Endothelial cell of umbilical vein (primary cell): ENCODE results near the gene GGN. TPM values are rescaled to one million over a fixed set of nuclear protein-coding genes. Genes with fewer than 3 reads are reported as not detected.

ENCODE experiments used
- BruUV-seq: library from RNA; stranded (reverse); fragments of 400-500 nt; replicated peaks from 2 replicates; lab custom pipeline; 2021; lab: Mats Ljungman, UMichigan
- CTCF ChIA-PET: fragments of 300-600, 350-600 bp; sonication (Branson Sonifier 250); formaldehyde crosslinking; loops from one replicate; lab custom pipeline; 2021; ENCODE audit warnings: antibody characterized with exemption, inconsistent platforms; lab: Charles Lee
- POLR2A ChIA-PET: fragments of 300-600, 350-600 bp; sonication (Branson Sonifier 250); formaldehyde crosslinking; loops from one replicate; lab custom pipeline; 2021; ENCODE audit warnings: antibody characterized with exemption, inconsistent platforms; lab: Charles Lee
- DNase-seq: peaks from one replicate; pipeline ENCODE4 v3.0.0-alpha.2; 2011; ENCODE audit warnings: low read depth, low spot score
- FAIRE-seq: peaks from 2 replicates; lab custom pipeline; 2011; peaks lifted over from hg19 to GRCh38; lab: Jason Lieb, UNC
- H2AFZ ChIP-seq: 2 replicates; pipeline ENCODE4 v1.6.0; 2012; ENCODE audit warnings: low read depth, low read length, control low read depth, inconsistent platforms
- H3K27ac ChIP-seq: 2 replicates; pipeline ENCODE4 v1.5.1; 2011; ENCODE audit warnings: low read depth, mild to moderate bottlenecking, control low read depth, low read length, moderate library complexity; ENCODE audit not compliant: insufficient read depth
- H3K27me3 ChIP-seq, 2 experiments: 2 replicates each; pipeline versions ENCODE4 v1.6.0 to v1.6.1; 2011; ENCODE audit warnings: low read length in 2 of 2, mixed read lengths in 1 of 2; ENCODE audit not compliant: control insufficient read depth in 2 of 2, insufficient read depth in 2 of 2
- H3K36me3 ChIP-seq, 2 experiments: 2 replicates in 1 of 2; 3 replicates in 1 of 2; pipeline ENCODE4 v1.5.1; 2011; ENCODE audit warnings: low read length in 2 of 2, mild to moderate bottlenecking in 1 of 2, moderate library complexity in 1 of 2; ENCODE audit not compliant: control insufficient read depth in 2 of 2, insufficient read depth in 2 of 2; ENCODE audit errors: extremely low read depth in 1 of 2
- H3K4me1 ChIP-seq: 3 replicates; pipeline ENCODE4 v1.5.1; 2011; ENCODE audit warnings: mild to moderate bottlenecking, low read length; ENCODE audit not compliant: control insufficient read depth, insufficient read depth; ENCODE audit errors: extremely low read depth
- H3K4me2 ChIP-seq: 2 replicates; pipeline ENCODE4 v1.6.1; 2011; ENCODE audit warnings: low read length, control low read depth, mixed read lengths; ENCODE audit not compliant: insufficient read depth
- H3K4me3 ChIP-seq, 3 experiments: fragments of 200-600 bp in 1 of 3; sonication (generic), shearing (Covaris generic) in 1 of 3; replicated peaks in 1 of 3; 2 replicates each; pipeline ENCODE4 v1.5.1; 2011 to 2016; ENCODE audit warnings: control low read depth in 3 of 3, low read length in 3 of 3, mild to moderate bottlenecking in 2 of 3, inconsistent platforms in 1 of 3, low read depth in 1 of 3, moderate library complexity in 1 of 3; ENCODE audit not compliant: insufficient read depth in 1 of 3
- H3K79me2 ChIP-seq: 2 replicates; pipeline ENCODE4 v1.6.0; 2012; ENCODE audit warnings: low read length, inconsistent platforms; ENCODE audit not compliant: control insufficient read depth, insufficient read depth
- H3K9ac ChIP-seq: replicated peaks from 2 replicates; pipeline ENCODE3; 2011; ENCODE audit warnings: low read length, control low read depth; ENCODE audit not compliant: insufficient read depth; ENCODE audit errors: extremely low read depth
- H3K9me1 ChIP-seq: replicated peaks from 3 replicates; pipeline ENCODE4 v1.6.0; 2011; ENCODE audit warnings: mild to moderate bottlenecking, low read length; ENCODE audit not compliant: control insufficient read depth, insufficient read depth; ENCODE audit errors: extremely low read depth
- H3K9me3 ChIP-seq: replicated peaks from 2 replicates; pipeline ENCODE4 v1.5.1; 2012; ENCODE audit warnings: low read length, inconsistent platforms; ENCODE audit not compliant: control insufficient read depth, insufficient read depth
- H4K20me1 ChIP-seq: replicated peaks from 2 replicates; pipeline ENCODE3; 2011; ENCODE audit warnings: mild to moderate bottlenecking, low read length; ENCODE audit not compliant: control insufficient read depth, insufficient read depth; ENCODE audit errors: extremely low read depth
- EZH2 ChIP-seq: IDR thresholded peaks from 2 replicates; pipeline ENCODE4 v1.6.1; 2012; ENCODE audit warnings: borderline replicate concordance, low read depth, mild to moderate bottlenecking, moderate library complexity, low read length, inconsistent platforms; ENCODE audit not compliant: severe bottlenecking
- FOS ChIP-seq: IDR thresholded peaks from 2 replicates; pipeline ENCODE4 v1.6.1; 2011; ENCODE audit warnings: mild to moderate bottlenecking, low read length, moderate library complexity, borderline replicate concordance; ENCODE audit not compliant: insufficient read depth
- GATA2 ChIP-seq: IDR thresholded peaks from 2 replicates; pipeline ENCODE4 v1.7.0; 2011; ENCODE audit warnings: low read depth, mild to moderate bottlenecking, moderate library complexity, mixed read lengths, low read length; ENCODE audit not compliant: insufficient read length, insufficient read depth
- JUN ChIP-seq: IDR thresholded peaks from 2 replicates; pipeline ENCODE4 v1.6.1; 2011; ENCODE audit warnings: borderline replicate concordance, low read depth; ENCODE audit not compliant: insufficient read length, insufficient read depth
- MYC ChIP-seq: IDR thresholded peaks from one replicate; pipeline ENCODE4 v1.6.1; 2011; ENCODE audit warnings: mild to moderate bottlenecking, low read depth, low read length
- POLR2A ChIP-seq: IDR thresholded peaks from 2 replicates; pipeline ENCODE4 v1.6.1; 2012; ENCODE audit warnings: low read depth, mild to moderate bottlenecking, control low read depth, low read length
- POLR2AphosphoS5 ChIP-seq: IDR thresholded peaks from 2 replicates; pipeline ENCODE4 v1.6.1; 2012; ENCODE audit warnings: low read depth, mild to moderate bottlenecking, control low read depth, low read length, moderate library complexity; ENCODE audit not compliant: insufficient read depth
- dilution Hi-C: fragments of 300-500 bp; cut with MboI; formaldehyde crosslinking; loops from one replicate; pipeline ENCODE4 v1.15.0; 2019; ENCODE audit warnings: low sequenced_read_pairs; ENCODE audit not compliant: extremely low pct_ligation_motif_present
- intact Hi-C: fragments of 100-400 bp; cut with micrococcal nuclease; formaldehyde crosslinking; loops from one replicate; pipeline ENCODE4 v1.10.0; 2022
- polyA plus RNA-seq, 4 experiments: library from polyadenylated mRNA; depleted of rRNA in 3 of 4; stranded (reverse) in 3 of 4; unstranded in 1 of 4; fragments of >200 nt; gene quantifications; 2 replicates each; pipeline versions ENCODE4 v1.2.1 to v1.2.3, GENCODE V29; 2011 to 2012; ENCODE audit warnings: missing spikeins in 1 of 4
- total RNA-seq: library from RNA; stranded (reverse); gene quantifications from 2 replicates; pipeline ENCODE4 v1.2.3, GENCODE V29; 2021
- TF ChIP-seq, protein P1 (sequence below): IDR thresholded peaks from 2 replicates; pipeline ENCODE4 v1.6.1; 2011; ENCODE audit not compliant: insufficient read depth, insufficient read length
- TF ChIP-seq, protein P2 (sequence below), 2 donors: IDR thresholded peaks; 1 replicate in 1 of 2; 2 replicates in 1 of 2; pipeline ENCODE4 v1.5.1; 2011; ENCODE audit warnings: low read length in 2 of 2, mild to moderate bottlenecking in 2 of 2, moderate library complexity in 2 of 2, control low read depth in 1 of 2, inconsistent platforms in 1 of 2, low read depth in 1 of 2; ENCODE audit not compliant: insufficient read depth in 1 of 2; ENCODE audit errors: extremely low read depth in 1 of 2

Gene GGN
- total and polyA plus RNA-seq, 2 donors (not counting 3 experiments of a cell fraction or from before 2014, with no cell fraction given), result 0.39 to 0.88 TPM

DNA sequence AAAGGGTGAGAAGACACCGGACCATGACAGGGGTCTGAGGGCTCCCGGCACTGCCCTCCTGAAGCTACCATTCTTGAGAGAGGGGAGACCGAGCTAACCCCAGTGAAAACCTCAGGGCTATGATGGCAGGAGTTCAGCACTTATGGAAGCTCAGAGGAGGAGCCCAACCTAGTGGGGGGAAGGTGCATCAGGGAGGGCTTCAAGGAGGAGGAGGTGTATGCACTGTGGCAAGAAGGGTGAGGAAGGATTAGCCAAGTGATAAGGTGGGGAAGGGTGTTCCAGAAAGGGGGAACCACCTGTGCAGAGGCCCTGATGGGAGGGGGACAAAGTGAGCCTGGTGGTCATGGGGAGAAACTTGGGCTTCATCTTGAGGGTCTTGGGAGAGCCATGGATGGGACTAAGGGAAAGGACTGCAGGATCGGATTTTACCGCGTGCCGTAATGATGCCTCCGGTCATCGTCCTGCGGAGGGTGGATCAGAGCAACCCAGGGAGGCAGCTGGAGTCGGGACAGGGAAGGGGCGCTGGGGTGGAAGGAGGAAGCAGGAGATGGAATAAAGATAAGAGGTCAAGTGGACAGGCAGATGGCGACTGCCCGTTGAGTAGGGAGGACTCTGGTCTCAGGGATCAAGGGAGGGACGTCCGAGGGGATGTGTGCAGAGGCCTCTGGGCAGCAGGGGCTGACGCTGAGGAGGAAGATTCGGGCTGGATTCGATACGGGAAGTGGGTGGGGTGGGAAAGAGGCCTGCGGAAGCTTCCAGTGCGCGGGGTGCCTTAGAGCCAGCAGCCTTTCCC is 26.8 kb downstream of the GGN start:
- TF ChIP-seq EZH2, result peak; percentile 38
- TF ChIP-seq GATA2, result no peak
- H3K27ac ChIP-seq, result no peak overlapping the region
- intact Hi-C loops (no loop called here), dilution Hi-C loops (no loop called here)
- H3K79me2 ChIP-seq, result no peaks in the 10 kb centered on the region
- peak overlapping the region; percentile 88 for H2AFZ ChIP-seq
- peak overlapping the region in 1 of 3 experiments; percentile 23 for H3K4me3 ChIP-seq
- DNase-seq (no peak), FAIRE-seq (no peak)
- H3K9me1 ChIP-seq, result no peaks in the 10 kb centered on the region
- BruUV-seq, result no TSS peak
- H3K36me3 ChIP-seq, result no peaks in the 10 kb centered on the region
- H3K9me3 ChIP-seq, result no peaks in the 10 kb centered on the region
- peaks cover 13 to 14% of the 10 kb centered on the region in 2 experiments for H3K27me3 ChIP-seq
- POLR2A ChIA-PET, result interaction anchor here (1.7 kb wide), 1 partner anchor 13 kb away, joined by 7 read pairs; the partner anchor contains the start of gene PSMD8
- no peaks in the 10 kb centered on the region for H4K20me1 ChIP-seq
- peaks cover 3% of the 10 kb centered on the region for H3K4me1 ChIP-seq
- peak overlapping the region; percentile 68 for H3K4me2 ChIP-seq
- no peak overlapping the region for H3K9ac ChIP-seq
- CTCF ChIA-PET, result interaction anchor here (0.6 to 1.9 kb wide), 3 partner anchors 13 to 540 kb away, joined by 3 to 9 read pairs (median 5); partner anchors contain the start of genes FAM98C and PSMD8

DNA sequence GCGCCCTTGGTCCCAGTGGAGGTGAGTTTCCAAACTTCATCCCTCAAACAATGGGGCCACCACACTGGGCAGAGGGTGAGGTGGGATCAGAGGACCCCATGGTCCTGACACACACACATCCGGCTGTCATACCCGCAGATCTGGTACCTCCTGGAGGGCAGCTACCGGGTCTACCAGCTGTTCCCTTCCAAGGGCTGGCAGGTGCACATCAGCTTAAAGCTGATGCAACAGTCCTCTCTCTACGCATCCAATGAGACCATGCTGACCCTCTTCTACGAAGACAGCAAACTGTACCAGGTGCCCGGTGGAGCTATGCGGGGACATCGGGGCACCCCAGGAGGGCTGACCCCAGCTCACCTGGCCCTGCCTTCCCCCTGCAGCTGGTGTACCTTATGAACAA is 27.5 kb downstream of the GGN start:
- dilution Hi-C loops (no loop called here), intact Hi-C loops (no loop called here)
- H4K20me1 ChIP-seq, result no peaks in the 10 kb centered on the region
- H3K27ac ChIP-seq, result no peak overlapping the region
- H3K9ac ChIP-seq, result no peak overlapping the region
- POLR2A ChIA-PET, result no interaction called here
- no peak overlapping the region for H3K4me3 ChIP-seq
- no peaks in the 10 kb centered on the region for H3K9me3 ChIP-seq
- H3K4me2 ChIP-seq, result no peak overlapping the region
- DNase-seq (no peak), FAIRE-seq (no peak)
- peaks cover 13 to 14% of the 10 kb centered on the region in 2 experiments for H3K27me3 ChIP-seq
- no peaks in the 10 kb centered on the region for H3K9me1 ChIP-seq
- TF ChIP-seq FOS (no peak), GATA2 (no peak), POLR2A (no peak), MYC (no peak), EZH2 (no peak), POLR2AphosphoS5 (no peak), JUN (no peak)
- TF ChIP-seq, protein P1, sequence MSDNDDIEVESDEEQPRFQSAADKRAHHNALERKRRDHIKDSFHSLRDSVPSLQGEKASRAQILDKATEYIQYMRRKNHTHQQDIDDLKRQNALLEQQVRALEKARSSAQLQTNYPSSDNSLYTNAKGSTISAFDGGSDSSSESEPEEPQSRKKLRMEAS, result no peak
- TF ChIP-seq, protein P2, sequence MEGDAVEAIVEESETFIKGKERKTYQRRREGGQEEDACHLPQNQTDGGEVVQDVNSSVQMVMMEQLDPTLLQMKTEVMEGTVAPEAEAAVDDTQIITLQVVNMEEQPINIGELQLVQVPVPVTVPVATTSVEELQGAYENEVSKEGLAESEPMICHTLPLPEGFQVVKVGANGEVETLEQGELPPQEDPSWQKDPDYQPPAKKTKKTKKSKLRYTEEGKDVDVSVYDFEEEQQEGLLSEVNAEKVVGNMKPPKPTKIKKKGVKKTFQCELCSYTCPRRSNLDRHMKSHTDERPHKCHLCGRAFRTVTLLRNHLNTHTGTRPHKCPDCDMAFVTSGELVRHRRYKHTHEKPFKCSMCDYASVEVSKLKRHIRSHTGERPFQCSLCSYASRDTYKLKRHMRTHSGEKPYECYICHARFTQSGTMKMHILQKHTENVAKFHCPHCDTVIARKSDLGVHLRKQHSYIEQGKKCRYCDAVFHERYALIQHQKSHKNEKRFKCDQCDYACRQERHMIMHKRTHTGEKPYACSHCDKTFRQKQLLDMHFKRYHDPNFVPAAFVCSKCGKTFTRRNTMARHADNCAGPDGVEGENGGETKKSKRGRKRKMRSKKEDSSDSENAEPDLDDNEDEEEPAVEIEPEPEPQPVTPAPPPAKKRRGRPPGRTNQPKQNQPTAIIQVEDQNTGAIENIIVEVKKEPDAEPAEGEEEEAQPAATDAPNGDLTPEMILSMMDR (IDR thresholded peaks at IDR 0.05; ENCODE audit: extremely low read depth in 1 of 2, insufficient read depth in 1 of 2, low read depth in 1 of 2, low read length in 2 of 2), result no peak
- no TSS peak for BruUV-seq
- H3K36me3 ChIP-seq, result no peaks in the 10 kb centered on the region
- H3K79me2 ChIP-seq, result no peaks in the 10 kb centered on the region
- peaks cover 3% of the 10 kb centered on the region for H3K4me1 ChIP-seq
- H2AFZ ChIP-seq, result no peak overlapping the region
- CTCF ChIA-PET, result interaction anchor here (1.9 kb wide), 1 partner anchor 14 kb away, joined by 4 read pairs; the partner anchor contains the start of gene PSMD8
